OCI-LY7 (cell line): ENCODE data around the gene SLC9A6. TPM values are rescaled to one million over a fixed set of nuclear protein-coding genes. Genes with fewer than 3 reads are reported as not detected.
A peak's percentile ranks its signal among the peaks of the same experiment; 100 is the strongest.

Source experiments
- BruUV-seq: library from RNA; stranded (reverse); fragments of 400-500 nt; replicated peaks from 2 replicates; lab custom pipeline; 2021; lab: Mats Ljungman, UMichigan
- CTCF ChIA-PET: fragments of 300-600 bp; sonication (Branson Sonifier 250); formaldehyde crosslinking; loops from one replicate; lab custom pipeline; 2022; ENCODE audit warnings: antibody characterized with exemption; ENCODE audit not compliant: unreplicated experiment; lab: Charles Lee
- POLR2A ChIA-PET: fragments of 300-600 bp; sonication (Branson Sonifier 250); formaldehyde crosslinking; loops from one replicate; lab custom pipeline; 2022; ENCODE audit warnings: antibody characterized with exemption; lab: Charles Lee
- DNase-seq: peaks from one replicate; pipeline ENCODE4 v3.0.0-alpha.2; 2015; ENCODE audit warnings: low spot score
- H2AFZ ChIP-seq: fragments of 200-600 bp; sonication (generic), shearing (Covaris generic); 2 replicates; pipeline ENCODE4 v1.6.1; 2014; ENCODE audit warnings: mild to moderate bottlenecking, antibody characterized with exemption, low read length, moderate library complexity
- H3K27ac ChIP-seq: fragments of 200-600 bp; sonication (generic); 2 replicates; pipeline ENCODE4 v1.5.1; 2014; ENCODE audit warnings: mixed run types, low read depth, mild to moderate bottlenecking, moderate library complexity, low read length, inconsistent platforms; ENCODE audit not compliant: poor library complexity, severe bottlenecking
- H3K36me3 ChIP-seq: fragments of 200-600 bp; sonication (generic); 2 replicates; pipeline ENCODE4 v1.6.1; 2014; ENCODE audit warnings: mild to moderate bottlenecking, antibody characterized with exemption, low read length, moderate library complexity, mixed read lengths; ENCODE audit not compliant: insufficient read depth
- H3K4me1 ChIP-seq: fragments of 200-600 bp; sonication (generic); 2 replicates; pipeline ENCODE4 v1.5.1; 2014; ENCODE audit warnings: mild to moderate bottlenecking, low read length; ENCODE audit not compliant: insufficient read depth, poor library complexity, severe bottlenecking
- H3K4me2 ChIP-seq: fragments of 200-600 bp; sonication (generic); 2 replicates; pipeline ENCODE4 v1.6.1; 2014; ENCODE audit warnings: mild to moderate bottlenecking, low read length
- H3K4me3 ChIP-seq: fragments of 200-600 bp; sonication (generic); 2 replicates; pipeline ENCODE4 v1.5.1; 2014; ENCODE audit warnings: mild to moderate bottlenecking, low read depth, low read length; ENCODE audit not compliant: poor library complexity, severe bottlenecking
- H3K79me2 ChIP-seq: fragments of 200-600 bp; sonication (generic); 2 replicates; pipeline ENCODE4 v1.6.1; 2016; ENCODE audit warnings: low read depth, mild to moderate bottlenecking, low read length, moderate library complexity, mixed read lengths; ENCODE audit not compliant: insufficient read depth
- H3K9me2 ChIP-seq: fragments of 200-600 bp; sonication (generic); 2 replicates; pipeline ENCODE4 v1.6.1; 2016; ENCODE audit warnings: mild to moderate bottlenecking, low read length, mixed read lengths; ENCODE audit not compliant: insufficient read depth
- H3K9me3 ChIP-seq: fragments of 200-600 bp; sonication (generic); 2 replicates; pipeline ENCODE4 v1.6.1; 2014; ENCODE audit warnings: mild to moderate bottlenecking, mixed run types, low read length, mixed read lengths
- H4K20me1 ChIP-seq: fragments of 200-600 bp; sonication (generic); 2 replicates; pipeline ENCODE4 v1.6.1; 2014; ENCODE audit warnings: mild to moderate bottlenecking, antibody characterized with exemption, low read length, moderate library complexity, mixed read lengths; ENCODE audit not compliant: insufficient read depth
- EZH2phosphoT487 ChIP-seq: fragments of 200-600 bp; sonication (generic); IDR thresholded peaks from 2 replicates; pipeline ENCODE4 v1.6.1; 2018; ENCODE audit warnings: low read depth, borderline replicate concordance, mild to moderate bottlenecking, mixed run types, antibody characterized with exemption, low read length, moderate library complexity, mixed read lengths
- intact Hi-C: fragments of 100-400 bp; cut with micrococcal nuclease; formaldehyde crosslinking; loops from one replicate; pipeline ENCODE4 v1.10.0; 2022; ENCODE audit not compliant: unreplicated experiment
- total RNA-seq, 2 experiments: library from RNA; depleted of rRNA in 1 of 2; stranded (reverse); fragments of >200 nt in 1 of 2; shearing (Covaris generic) in 1 of 2; gene quantifications; 2 replicates each; pipeline ENCODE4 v1.2.3, GENCODE V29; 2014 to 2022
- TF ChIP-seq, protein P1 (sequence below): fragments of 200-600 bp; sonication (generic); conservative IDR thresholded peaks from 2 replicates; pipeline ENCODE4 v1.5.1; 2014; ENCODE audit warnings: mild to moderate bottlenecking, antibody characterized with exemption, low read length, moderate library complexity, mixed read lengths

SLC9A6 gene
- total RNA-seq, 2 experiments from 2014 or later, result 7.7 to 12.6 TPM

DNA sequence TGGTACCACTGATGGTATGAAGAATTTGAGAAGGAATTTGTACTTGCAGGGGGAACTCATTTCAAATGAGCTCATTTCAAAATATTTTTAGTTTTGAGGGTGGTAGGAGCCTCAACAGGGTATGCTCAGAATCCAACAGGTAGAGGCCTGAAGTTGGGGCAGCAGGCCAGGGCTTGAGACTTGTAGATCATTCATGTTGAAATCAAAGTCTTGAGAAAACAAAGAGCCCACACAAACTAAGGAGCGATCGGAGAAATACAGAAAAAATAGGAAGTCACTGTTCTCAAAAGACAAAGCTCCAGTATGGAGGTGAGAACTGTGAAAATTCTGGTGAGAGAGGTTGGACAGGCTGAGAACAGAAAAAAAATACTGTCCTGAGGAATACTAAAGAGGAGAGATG lies 979 bp upstream of the SLC9A6 start:
- no TSS peak for BruUV-seq
- no peak for TF ChIP-seq EZH2phosphoT487
- TF ChIP-seq, protein P1, sequence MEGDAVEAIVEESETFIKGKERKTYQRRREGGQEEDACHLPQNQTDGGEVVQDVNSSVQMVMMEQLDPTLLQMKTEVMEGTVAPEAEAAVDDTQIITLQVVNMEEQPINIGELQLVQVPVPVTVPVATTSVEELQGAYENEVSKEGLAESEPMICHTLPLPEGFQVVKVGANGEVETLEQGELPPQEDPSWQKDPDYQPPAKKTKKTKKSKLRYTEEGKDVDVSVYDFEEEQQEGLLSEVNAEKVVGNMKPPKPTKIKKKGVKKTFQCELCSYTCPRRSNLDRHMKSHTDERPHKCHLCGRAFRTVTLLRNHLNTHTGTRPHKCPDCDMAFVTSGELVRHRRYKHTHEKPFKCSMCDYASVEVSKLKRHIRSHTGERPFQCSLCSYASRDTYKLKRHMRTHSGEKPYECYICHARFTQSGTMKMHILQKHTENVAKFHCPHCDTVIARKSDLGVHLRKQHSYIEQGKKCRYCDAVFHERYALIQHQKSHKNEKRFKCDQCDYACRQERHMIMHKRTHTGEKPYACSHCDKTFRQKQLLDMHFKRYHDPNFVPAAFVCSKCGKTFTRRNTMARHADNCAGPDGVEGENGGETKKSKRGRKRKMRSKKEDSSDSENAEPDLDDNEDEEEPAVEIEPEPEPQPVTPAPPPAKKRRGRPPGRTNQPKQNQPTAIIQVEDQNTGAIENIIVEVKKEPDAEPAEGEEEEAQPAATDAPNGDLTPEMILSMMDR, result no peak
- peak overlapping the region; percentile 96 for H2AFZ ChIP-seq
- peak overlapping the region; percentile 84 for H3K4me3 ChIP-seq
- intact Hi-C loops, result no loop called here
- no peaks in the 10 kb centered on the region; the same call in 1 of the 2 replicates for H3K36me3 ChIP-seq
- no peaks in the 10 kb centered on the region for H3K9me3 ChIP-seq
- ChIA-PET POLR2A (interaction anchor here (1.0 to 1.6 kb wide), 4 partner anchors 9 to 33 kb away, joined by 3 to 6 read pairs (median 4); partner anchors contain the start of gene MMGT1), CTCF (no interaction called here)
- H3K79me2 ChIP-seq, result peaks cover 24% of the 10 kb centered on the region; the same call in 1 of the 2 replicates
- peaks cover 18% of the 10 kb centered on the region for H3K4me1 ChIP-seq
- H4K20me1 ChIP-seq, result no peaks in the 10 kb centered on the region
- H3K4me2 ChIP-seq, result peak overlapping the region; percentile 93
- no peak for DNase-seq
- H3K9me2 ChIP-seq, result no peaks in the 10 kb centered on the region
- H3K27ac ChIP-seq, result peak overlapping the region; percentile 66

DNA sequence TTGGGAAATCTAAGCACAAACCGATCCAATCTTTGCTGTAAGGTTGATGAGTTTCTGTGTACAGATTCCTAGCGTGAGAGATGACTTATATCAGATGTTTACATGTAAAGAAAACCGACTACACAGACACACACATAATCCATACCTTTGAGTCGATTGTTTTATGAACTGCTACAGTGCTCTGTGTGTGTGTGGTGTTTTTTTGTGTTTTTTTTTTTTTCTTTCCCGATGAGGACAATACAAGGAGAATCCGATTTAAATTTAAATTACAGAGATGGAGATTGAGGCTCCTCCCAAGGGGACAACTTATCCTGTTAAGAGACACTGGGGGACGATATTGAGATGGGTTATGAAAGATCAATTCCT lies 461 bp upstream of the SLC9A6 start:
- no peak for DNase-seq
- H3K4me1 ChIP-seq, result peaks cover 18% of the 10 kb centered on the region
- ChIA-PET POLR2A (interaction anchor here (0.6 to 1.6 kb wide), 5 partner anchors 9 to 281 kb away, joined by 3 to 6 read pairs (median 4); partner anchors contain the start of gene MMGT1), CTCF (no interaction called here)
- H2AFZ ChIP-seq, result peak overlapping the region; percentile 96
- TF ChIP-seq, protein P1, result no peak
- TF ChIP-seq EZH2phosphoT487, result no peak
- intact Hi-C loops, result no loop called here
- no TSS peak for BruUV-seq
- peak overlapping the region; percentile 93 for H3K4me2 ChIP-seq
- H3K9me3 ChIP-seq, result no peaks in the 10 kb centered on the region
- H3K9me2 ChIP-seq, result no peaks in the 10 kb centered on the region
- no peaks in the 10 kb centered on the region; the same call in 1 of the 2 replicates for H3K36me3 ChIP-seq
- H3K4me3 ChIP-seq, result peak overlapping the region; percentile 84
- H4K20me1 ChIP-seq, result no peaks in the 10 kb centered on the region
- peaks cover 26% of the 10 kb centered on the region; the same call in 1 of the 2 replicates for H3K79me2 ChIP-seq
- H3K27ac ChIP-seq, result peak overlapping the region; percentile 66

DNA sequence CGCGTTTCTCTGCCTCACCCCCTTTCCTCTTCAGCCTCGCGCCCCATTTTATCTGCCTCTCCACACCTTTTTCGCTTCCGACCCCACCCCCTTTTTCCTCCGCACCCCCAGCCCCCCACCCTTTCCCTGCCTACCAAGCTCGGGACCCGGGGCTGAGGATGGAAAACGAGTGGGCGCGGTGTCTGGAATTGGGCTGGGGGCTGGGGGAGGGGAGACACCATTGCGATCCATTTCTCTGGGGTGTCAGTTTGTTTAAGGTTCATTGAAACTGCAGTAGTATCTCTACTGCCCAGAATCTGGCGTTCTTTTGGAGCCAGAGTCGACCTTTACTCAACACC lies 707 bp downstream of the SLC9A6 start:
- Histone ChIP-seq H3K27ac (peak overlapping the region; percentile 66), H3K36me3 (no peaks in the 10 kb centered on the region; the same call in 1 of the 2 replicates), H3K9me3 (no peaks in the 10 kb centered on the region), H2AFZ (peak overlapping the region; percentile 44; the same call in 1 of the 2 replicates), H3K4me3 (peak overlapping the region; percentile 84), H3K4me2 (peak overlapping the region; percentile 93), H3K9me2 (no peaks in the 10 kb centered on the region), H3K79me2 (peaks cover 26% of the 10 kb centered on the region; the same call in 1 of the 2 replicates), H3K4me1 (peaks cover 18% of the 10 kb centered on the region), H4K20me1 (no peaks in the 10 kb centered on the region)
- POLR2A ChIA-PET, result interaction anchor here (0.6 to 0.8 kb wide), 2 partner anchors 10 to 286 kb away, joined by 3 to 7 read pairs; no protein-coding TSS in a partner anchor
- no peak for TF ChIP-seq EZH2phosphoT487
- TF ChIP-seq, protein P1, result no peak
- DNase-seq, result no peak
- intact Hi-C loops, result no loop called here
- CTCF ChIA-PET, result no interaction called here
- BruUV-seq, result no TSS peak
